Testis (tissue), 2 donors: ENCODE data around the gene VSTM2B.
A peak's percentile ranks its signal among the peaks of the same experiment; 100 is the strongest.

Experiments used
- CTCF ChIP-seq, 3 experiments: fragments of 450-650 bp in 2 of 3; fragments of 200-600 bp in 1 of 3; sonication (generic) in 1 of 3; IDR thresholded peaks; one replicate each; pipeline ENCODE4 v1.5.1; 2016 to 2019; ENCODE audit warnings: antibody characterized with exemption in 3 of 3, mild to moderate bottlenecking in 2 of 3, moderate library complexity in 1 of 3
- POLR2A ChIP-seq: fragments of 450-650 bp; IDR thresholded peaks from one replicate; pipeline ENCODE4 v1.6.1; 2017; ENCODE audit warnings: antibody characterized with exemption, mild to moderate bottlenecking, moderate library complexity

GRCh38 chr19:29528350-29528945, 2.7 kb downstream of the VSTM2B start:
- TF ChIP-seq CTCF (IDR thresholded peaks at IDR 0.05) = peak; percentile 51 to 76 (median 66)
- no peak for TF ChIP-seq POLR2A
